ENCODE data around the gene RCL1. TPM values are rescaled to one million over a fixed set of nuclear protein-coding genes. Genes with fewer than 3 reads are reported as not detected.

RCL1 gene
- total RNA-seq, 1 experiment from 2014 or later, result 34.4 TPM

DNA sequence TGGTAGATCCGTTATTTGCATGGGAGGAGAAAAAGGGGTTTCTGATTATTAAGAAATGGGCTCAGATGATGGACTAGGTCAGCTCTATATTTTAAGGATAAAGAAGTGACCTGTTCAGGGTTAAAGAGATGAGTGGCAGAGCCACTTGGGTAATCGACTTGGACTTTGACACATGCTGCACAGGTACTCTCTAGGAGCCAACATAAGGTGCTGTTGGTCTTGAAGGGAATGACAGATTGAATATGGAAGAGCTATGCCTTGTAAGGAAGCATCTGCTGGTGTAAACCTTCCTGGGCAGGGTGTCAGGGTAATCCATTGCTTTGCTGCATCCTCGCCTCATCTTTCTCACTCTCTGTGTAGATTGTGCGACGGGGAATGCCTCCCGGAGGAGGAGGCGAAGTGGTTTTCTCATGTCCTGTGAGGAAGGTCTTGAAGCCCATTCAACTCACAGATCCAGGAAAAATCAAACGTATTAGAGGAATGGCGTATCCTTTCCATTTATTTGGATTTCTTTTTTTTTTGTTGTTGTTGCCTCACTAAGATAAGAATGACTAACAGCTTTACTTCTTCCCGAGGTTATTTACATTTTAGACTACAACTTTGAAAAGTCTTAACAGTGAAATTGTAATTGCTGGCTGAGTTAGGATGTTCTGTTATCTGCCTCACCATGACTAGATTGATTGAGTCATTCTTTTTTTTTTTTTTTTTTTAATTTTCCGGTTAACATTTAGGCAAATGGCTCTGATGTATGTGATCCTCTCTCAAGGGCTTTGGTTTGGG, 41.2 kb downstream of the RCL1 start:
- H2BK15ac ChIP-seq (ENCODE audit: low read depth, low read length), result no peak overlapping the region
- no peak overlapping the region for H2BK5ac ChIP-seq (ENCODE audit: insufficient read length, low read length)
- H3K9me3 ChIP-seq (ENCODE audit: control insufficient read depth, low read depth, low read length), result no peaks in the 10 kb centered on the region
- H3K56ac ChIP-seq (ENCODE audit: insufficient read length, low read depth, low read length), result no peak overlapping the region
- H3K18ac ChIP-seq (ENCODE audit: insufficient read length, low read depth, low read length), result no peak overlapping the region
- H3K79me1 ChIP-seq (ENCODE audit: insufficient read depth, low read depth, low read length, poor library complexity, severe bottlenecking), result no peaks in the 10 kb centered on the region
- DNase-seq, result no peak
- H2AK5ac ChIP-seq (ENCODE audit: insufficient read length, low read length), result no peak overlapping the region
- no peak overlapping the region for H3K27ac ChIP-seq (ENCODE audit: insufficient read length, low read depth, low read length)
- TF ChIP-seq, protein P1, sequence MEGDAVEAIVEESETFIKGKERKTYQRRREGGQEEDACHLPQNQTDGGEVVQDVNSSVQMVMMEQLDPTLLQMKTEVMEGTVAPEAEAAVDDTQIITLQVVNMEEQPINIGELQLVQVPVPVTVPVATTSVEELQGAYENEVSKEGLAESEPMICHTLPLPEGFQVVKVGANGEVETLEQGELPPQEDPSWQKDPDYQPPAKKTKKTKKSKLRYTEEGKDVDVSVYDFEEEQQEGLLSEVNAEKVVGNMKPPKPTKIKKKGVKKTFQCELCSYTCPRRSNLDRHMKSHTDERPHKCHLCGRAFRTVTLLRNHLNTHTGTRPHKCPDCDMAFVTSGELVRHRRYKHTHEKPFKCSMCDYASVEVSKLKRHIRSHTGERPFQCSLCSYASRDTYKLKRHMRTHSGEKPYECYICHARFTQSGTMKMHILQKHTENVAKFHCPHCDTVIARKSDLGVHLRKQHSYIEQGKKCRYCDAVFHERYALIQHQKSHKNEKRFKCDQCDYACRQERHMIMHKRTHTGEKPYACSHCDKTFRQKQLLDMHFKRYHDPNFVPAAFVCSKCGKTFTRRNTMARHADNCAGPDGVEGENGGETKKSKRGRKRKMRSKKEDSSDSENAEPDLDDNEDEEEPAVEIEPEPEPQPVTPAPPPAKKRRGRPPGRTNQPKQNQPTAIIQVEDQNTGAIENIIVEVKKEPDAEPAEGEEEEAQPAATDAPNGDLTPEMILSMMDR (conservative IDR thresholded peaks at IDR 0.05), result no peak
- Mint-ChIP-seq H3K9me3 (no peaks in the 10 kb centered on the region), H3K36me3 (ENCODE audit: insufficient read depth in 1 of 3, low read depth in 3 of 3) (peaks cover 2 to 25% (median 10%) of the 10 kb centered on the region in 3 experiments; a peak in 6 of 7 replicates), H3K27ac (peak overlapping the region in 1 of 3 experiments; percentile 27; a peak in 1 of 7 replicates), H3K4me1 (peaks cover 6 to 8% of the 10 kb centered on the region in 2 experiments; a peak in 3 of 4 replicates), H3K27me3 (ENCODE audit: low read depth) (no peaks in the 10 kb centered on the region), H3K4me3 (no peak overlapping the region)
- H3K23me2 ChIP-seq (ENCODE audit: insufficient read length, low read depth, low read length, poor library complexity, severe bottlenecking), result no peaks in the 10 kb centered on the region
- H3K9ac ChIP-seq (ENCODE audit: extremely low read depth, insufficient read length, low read length), result no peak overlapping the region
- H2BK20ac ChIP-seq (ENCODE audit: low read depth, low read length, poor library complexity, severe bottlenecking), result no peak overlapping the region
- H3K4me2 ChIP-seq (ENCODE audit: insufficient read depth, insufficient read length, low read length), result no peak overlapping the region
- H2AFZ ChIP-seq (ENCODE audit: low read length), result no peak overlapping the region
- no peak overlapping the region for H4K8ac ChIP-seq (replicated peaks; ENCODE audit: insufficient read length, low read depth, low read length)
- no peak overlapping the region for H3T11ph ChIP-seq (ENCODE audit: low read length)
- no peak overlapping the region for H3K23ac ChIP-seq (ENCODE audit: insufficient read length, low read depth, low read length)
- H3K27me3 ChIP-seq (ENCODE audit: insufficient read depth, low read length), result no peaks in the 10 kb centered on the region
- no peaks in the 10 kb centered on the region for H3K4me1 ChIP-seq (ENCODE audit: insufficient read depth, low read length)
- no peak overlapping the region for H3K4ac ChIP-seq (ENCODE audit: low read depth, low read length)
- H4K20me1 ChIP-seq (ENCODE audit: control insufficient read depth, insufficient read depth, insufficient read length), result no peaks in the 10 kb centered on the region
- H4K91ac ChIP-seq (ENCODE audit: insufficient read length, low read depth, low read length), result no peak overlapping the region
- H2BK120ac ChIP-seq (ENCODE audit: low read depth, low read length, poor library complexity, severe bottlenecking), result no peak overlapping the region
- H3K14ac ChIP-seq (ENCODE audit: insufficient read depth, low read length), result no peak overlapping the region
- no peak overlapping the region for H2BK12ac ChIP-seq (ENCODE audit: insufficient read length, low read depth, low read length)
- H4K5ac ChIP-seq (ENCODE audit: insufficient read length, low read depth, low read length), result no peak overlapping the region
- WGBS (ENCODE audit: extremely low coverage, insufficient read length, low lambda C conversion rate), result no CpG with 5 or more reads among the region's 11 CpGs
- H3K79me2 ChIP-seq (ENCODE audit: insufficient read depth, low read length), result no peaks in the 10 kb centered on the region
